Skeletal muscle tissue (tissue), 4 donors: ENCODE results near the gene NEURL4. TPM values are rescaled to one million over a fixed set of nuclear protein-coding genes. Genes with fewer than 3 reads are reported as not detected.

Experiments
- H3K27ac ChIP-seq: one replicate; pipeline ENCODE4 v1.7.0; 2013; ENCODE audit warnings: mild to moderate bottlenecking, low read depth, low read length, inconsistent platforms
- H3K27me3 ChIP-seq, 3 donors: one replicate each; pipeline ENCODE4 v1.7.0; 2013; ENCODE audit warnings: low read length in 3 of 3; ENCODE audit not compliant: control insufficient read depth in 3 of 3, insufficient read depth in 3 of 3
- H3K36me3 ChIP-seq, 3 donors: one replicate each; pipeline ENCODE4 v1.7.0; 2013; ENCODE audit warnings: low read length in 3 of 3; ENCODE audit not compliant: control insufficient read depth in 3 of 3, insufficient read depth in 3 of 3
- H3K4me1 ChIP-seq, 3 donors: one replicate each; pipeline ENCODE4 v1.7.0; 2013; ENCODE audit warnings: low read length in 3 of 3, mild to moderate bottlenecking in 3 of 3; ENCODE audit not compliant: control insufficient read depth in 3 of 3, insufficient read depth in 3 of 3
- H3K4me3 ChIP-seq, 3 donors: one replicate each; pipeline ENCODE4 v1.7.0; 2013; ENCODE audit warnings: low read length in 3 of 3
- H3K9ac ChIP-seq, 3 donors: one replicate each; pipeline ENCODE4 v1.7.0; 2013; ENCODE audit warnings: low read length in 3 of 3, mild to moderate bottlenecking in 3 of 3, moderate library complexity in 2 of 3, low read depth in 1 of 3
- H3K9me3 ChIP-seq, 3 donors: one replicate each; pipeline ENCODE4 v1.7.0; 2013; ENCODE audit warnings: low read length in 3 of 3; ENCODE audit not compliant: control insufficient read depth in 3 of 3
- total RNA-seq: library from RNA; depleted of rRNA; stranded (reverse); fragments of >200 nt; gene quantifications from one replicate; pipeline ENCODE4 v1.2.3, GENCODE V29; 2014
- donor health status: Osteomylitis.

The NEURL4 gene
- total RNA-seq, 1 donor from 2014 or later: 19.8 TPM

GRCh38 chr17:7327056-7327455 lies 2.1 kb downstream of the NEURL4 start:
- Histone ChIP-seq H3K36me3 (peaks cover 42 to 48% (median 43%) of the 10 kb centered on the region in 3 donors), H3K9me3 (no peaks in the 10 kb centered on the region), H3K4me1 (peaks cover 25 to 29% (median 27%) of the 10 kb centered on the region in 3 donors), H3K27me3 (peaks cover 0 to 3% (median 0%) of the 10 kb centered on the region in 3 donors), H3K9ac (no peak overlapping the region), H3K4me3 (no peak overlapping the region), H3K27ac (no peak overlapping the region)

DNA sequence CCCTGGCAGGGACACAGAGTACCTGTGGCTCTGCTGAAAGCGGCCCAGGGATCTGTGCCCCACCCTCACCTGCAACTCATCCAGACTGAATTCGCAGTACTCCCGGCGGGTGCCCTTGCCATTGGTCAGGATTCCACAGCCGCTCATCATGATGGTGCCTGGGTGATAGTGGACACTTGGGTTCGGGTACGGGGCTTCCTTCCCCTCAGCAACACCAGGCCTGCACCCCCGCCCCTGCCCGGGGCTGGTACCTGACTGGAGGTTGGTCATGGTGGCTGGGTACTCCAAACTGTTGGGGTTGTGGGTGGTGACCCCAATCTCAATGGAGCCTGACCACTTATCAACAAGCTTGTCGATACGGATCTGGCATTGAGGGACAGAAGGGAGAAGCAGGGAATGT lies 2.9 kb downstream of the NEURL4 start:
- Histone ChIP-seq H3K27me3 (no peaks in the 10 kb centered on the region), H3K4me3 (no peak overlapping the region), H3K9me3 (no peaks in the 10 kb centered on the region), H3K36me3 (peaks cover 51 to 57% (median 52%) of the 10 kb centered on the region in 3 donors), H3K27ac (no peak overlapping the region), H3K4me1 (peaks cover 25 to 29% (median 27%) of the 10 kb centered on the region in 3 donors), H3K9ac (no peak overlapping the region)

GRCh38 chr17:7325031-7325528 lies 4.1 kb downstream of the NEURL4 start:
- Histone ChIP-seq H3K9ac (no peak overlapping the region), H3K36me3 (peaks cover 61 to 68% (median 63%) of the 10 kb centered on the region in 3 donors)

GRCh38 chr17:7324438-7324779 lies 4.7 kb downstream of the NEURL4 start:
- H3K4me1 ChIP-seq: peaks cover 14 to 17% (median 17%) of the 10 kb centered on the region in 3 donors
- no peak overlapping the region for H3K4me3 ChIP-seq
- no peaks in the 10 kb centered on the region for H3K9me3 ChIP-seq
- H3K27ac ChIP-seq: no peak overlapping the region
- no peaks in the 10 kb centered on the region for H3K27me3 ChIP-seq
- H3K36me3 ChIP-seq: peaks cover 61 to 69% (median 65%) of the 10 kb centered on the region in 3 donors
- no peak overlapping the region for H3K9ac ChIP-seq

More at GRCh38 chr17:7325031-7325528, 4.1 kb downstream of the NEURL4 start:
- Histone ChIP-seq H3K27me3 (no peaks in the 10 kb centered on the region), H3K4me3 (no peak overlapping the region), H3K4me1 (peaks cover 19 to 22% (median 21%) of the 10 kb centered on the region in 3 donors), H3K27ac (no peak overlapping the region), H3K9me3 (no peaks in the 10 kb centered on the region)

- peaks cover 14 to 17% (median 16%) of the 10 kb centered on the region in 3 donors for H3K4me1 ChIP-seq
- no peaks in the 10 kb centered on the region for H3K9me3 ChIP-seq
- no peak overlapping the region for H3K4me3 ChIP-seq
- H3K27ac ChIP-seq: no peak overlapping the region
- no peaks in the 10 kb centered on the region for H3K27me3 ChIP-seq
- H3K9ac ChIP-seq: no peak overlapping the region
- H3K36me3 ChIP-seq: peaks cover 64 to 72% (median 68%) of the 10 kb centered on the region in 3 donors
These were observed 5.3 kb downstream of the NEURL4 start for GRCh38 chr17:7323731-7324437.

DNA sequence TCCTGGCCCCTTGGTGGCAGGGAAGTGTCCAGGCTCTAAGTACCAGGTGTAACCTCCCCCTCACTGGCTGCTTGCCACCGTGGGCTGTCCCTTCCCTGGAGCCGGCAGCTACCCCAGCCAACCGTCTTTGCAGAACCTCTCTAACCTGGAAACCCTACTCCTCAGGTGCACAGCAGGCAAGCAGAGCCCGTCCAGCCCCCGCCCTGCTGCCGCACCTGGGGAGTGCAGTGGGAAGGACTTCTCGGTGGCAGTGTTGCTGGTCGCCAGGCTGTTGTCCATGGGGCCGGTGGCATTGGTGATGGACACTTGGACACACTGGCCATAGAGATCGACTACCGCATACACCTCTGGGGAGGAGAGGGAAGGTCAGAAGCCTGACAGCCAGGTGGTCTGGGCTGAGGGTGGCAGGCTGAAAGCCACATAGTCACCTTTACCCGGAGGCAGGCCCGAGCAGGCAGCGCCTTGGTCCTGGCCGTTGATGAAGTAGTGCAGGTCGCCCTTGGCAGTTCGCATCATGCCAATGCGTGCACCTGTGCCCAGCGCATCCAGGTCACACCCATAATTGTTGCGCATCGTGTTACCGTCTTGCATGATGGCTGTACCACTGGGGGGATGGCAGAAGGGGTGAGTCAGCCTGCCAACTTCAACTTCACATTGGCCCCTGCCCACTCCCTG lies 6.5 kb downstream of the NEURL4 start:
- no peaks in the 10 kb centered on the region for H3K27me3 ChIP-seq
- H3K9ac ChIP-seq: no peak overlapping the region
- H3K9me3 ChIP-seq: no peaks in the 10 kb centered on the region
- H3K4me1 ChIP-seq: peaks cover 3 to 5% (median 4%) of the 10 kb centered on the region in 3 donors
- H3K27ac ChIP-seq: no peak overlapping the region
- H3K4me3 ChIP-seq: no peak overlapping the region
- peaks cover 76 to 84% (median 80%) of the 10 kb centered on the region in 3 donors for H3K36me3 ChIP-seq

GRCh38 chr17:7321466-7321865 lies 7.7 kb downstream of the NEURL4 start:
- Histone ChIP-seq H3K27ac (no peak overlapping the region), H3K4me1 (no peaks in the 10 kb centered on the region), H3K9me3 (no peaks in the 10 kb centered on the region), H3K9ac (no peak overlapping the region), H3K27me3 (no peaks in the 10 kb centered on the region), H3K36me3 (peaks cover 78 to 86% (median 83%) of the 10 kb centered on the region in 3 donors), H3K4me3 (no peak overlapping the region)

DNA sequence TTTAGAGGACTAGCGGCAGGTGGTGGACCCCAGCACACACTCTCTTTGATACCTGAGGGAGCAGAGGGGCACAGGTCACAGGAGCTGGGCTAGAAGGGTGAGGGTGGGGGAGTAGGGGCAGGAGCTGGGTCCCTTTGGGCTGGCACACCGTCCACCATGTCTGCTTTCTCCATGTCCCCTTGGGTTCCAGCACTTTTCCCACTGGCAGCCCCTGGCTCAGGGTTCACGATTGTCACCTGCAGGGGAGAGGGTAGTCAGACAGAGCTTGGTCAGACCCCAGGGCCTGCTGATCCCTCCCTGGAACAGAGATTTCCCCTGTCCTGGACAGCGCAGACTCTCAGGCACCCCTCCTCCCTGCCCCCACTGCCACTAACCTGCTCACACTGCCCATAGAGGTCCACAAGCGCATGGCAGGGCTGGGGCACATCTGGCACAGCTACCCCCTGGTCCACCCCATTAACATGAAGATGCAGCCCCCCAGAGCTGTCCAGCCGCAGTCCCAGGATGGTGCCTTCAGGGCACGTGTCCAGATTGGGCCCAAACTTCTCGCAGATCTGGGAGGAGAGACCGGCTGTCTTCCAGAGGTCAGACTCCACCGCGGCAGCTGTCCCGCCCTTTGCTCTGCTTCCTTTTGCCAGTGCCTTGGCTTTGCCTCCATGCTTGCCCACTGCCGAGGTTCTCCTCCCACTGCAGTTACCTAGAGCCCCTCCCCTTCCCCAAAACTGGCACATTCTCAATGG lies 10.8 kb downstream of the NEURL4 start:
- Histone ChIP-seq H3K27ac (no peak overlapping the region), H3K36me3 (peaks cover 66 to 75% (median 75%) of the 10 kb centered on the region in 3 donors), H3K4me3 (no peak overlapping the region), H3K9ac (no peak overlapping the region), H3K9me3 (no peaks in the 10 kb centered on the region), H3K4me1 (peaks cover 21 to 24% (median 23%) of the 10 kb centered on the region in 3 donors), H3K27me3 (no peaks in the 10 kb centered on the region)

DNA sequence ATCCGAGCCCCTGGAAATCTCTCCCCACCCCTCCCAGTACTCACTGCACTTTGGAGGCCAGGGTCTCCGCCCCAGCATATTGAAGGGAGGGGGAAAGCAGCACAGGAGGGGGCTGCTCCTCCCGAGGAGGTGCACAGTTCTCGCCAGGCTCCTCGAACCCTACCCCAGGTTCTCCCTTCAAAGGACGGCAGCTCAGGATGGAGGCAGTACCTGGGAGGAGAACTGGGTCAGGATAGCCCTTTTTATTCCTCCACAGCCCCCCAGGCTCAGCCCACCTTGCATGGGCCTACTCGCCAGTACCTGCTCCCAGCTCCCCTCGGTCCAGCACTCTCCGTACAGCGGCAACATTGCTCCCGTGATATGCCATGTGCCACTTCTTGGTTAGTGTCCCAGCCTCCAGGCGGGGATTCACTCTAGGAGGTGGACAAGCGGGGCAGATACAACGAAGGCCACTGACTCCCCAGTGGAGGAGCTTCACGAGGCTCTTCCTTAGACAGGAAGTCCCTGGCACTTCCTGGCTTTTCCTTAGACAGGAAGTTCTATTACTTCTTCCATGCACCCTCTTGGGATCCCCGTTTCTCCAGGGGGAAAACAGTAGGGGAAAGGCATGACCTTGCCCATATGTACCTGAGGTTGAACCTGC lies 11.9 kb downstream of the NEURL4 start:
- Histone ChIP-seq H3K9ac (no peak overlapping the region), H3K9me3 (no peaks in the 10 kb centered on the region), H3K4me1 (peaks cover 31 to 34% (median 33%) of the 10 kb centered on the region in 3 donors), H3K27ac (no peak overlapping the region), H3K4me3 (no peak overlapping the region), H3K27me3 (no peaks in the 10 kb centered on the region), H3K36me3 (peaks cover 66 to 75% (median 75%) of the 10 kb centered on the region in 3 donors)
